Loucy (cell line): Measurements from ENCODE around the gene PAPPA2.

Experiments
- H2AFZ ChIP-seq: fragments of 200-600 bp; sonication (generic); 2 replicates; pipeline ENCODE4 v1.6.0; 2016; ENCODE audit warnings: antibody characterized with exemption, mild to moderate bottlenecking, low read length, moderate library complexity
- H3F3A ChIP-seq: fragments of 200-600 bp; 2 replicates; pipeline ENCODE4 v1.6.0; 2016; ENCODE audit warnings: antibody characterized with exemption, low read depth, mild to moderate bottlenecking
- H3K27me3 ChIP-seq: fragments of 200-600 bp; sonication (generic); 2 replicates; pipeline ENCODE4 v1.6.1; 2014; ENCODE audit warnings: low read length, mild to moderate bottlenecking; ENCODE audit not compliant: insufficient read depth, poor library complexity, severe bottlenecking
- H3K36me3 ChIP-seq: fragments of 200-600 bp; sonication (generic); 2 replicates; pipeline ENCODE4 v1.6.1; 2016; ENCODE audit warnings: low read length; ENCODE audit not compliant: insufficient read depth
- H3K4me1 ChIP-seq: fragments of 200-600 bp; sonication (generic); 2 replicates; pipeline ENCODE4 v1.5.1; 2014; ENCODE audit warnings: low read length, mild to moderate bottlenecking; ENCODE audit not compliant: insufficient read depth, poor library complexity, severe bottlenecking
- H3K4me2 ChIP-seq: fragments of 200-600 bp; sonication (generic); 2 replicates; pipeline ENCODE4 v1.6.0; 2014; ENCODE audit warnings: antibody characterized with exemption, low read length, low read depth, mild to moderate bottlenecking; ENCODE audit not compliant: poor library complexity, severe bottlenecking
- H3K4me3 ChIP-seq: fragments of 200-600 bp; sonication (generic); 2 replicates; pipeline ENCODE4 v1.5.1; 2014; ENCODE audit warnings: low read length, mild to moderate bottlenecking, mixed read lengths; ENCODE audit not compliant: poor library complexity, severe bottlenecking
- H3K79me2 ChIP-seq: fragments of 200-600 bp; sonication (generic); 2 replicates; pipeline ENCODE4 v1.6.1; 2014; ENCODE audit warnings: low read length; ENCODE audit not compliant: insufficient read depth
- H3K9ac ChIP-seq: fragments of 200-600 bp; sonication (generic); 2 replicates; pipeline ENCODE4 v1.6.0; 2014; ENCODE audit warnings: mild to moderate bottlenecking, low read depth, low read length, moderate library complexity; ENCODE audit not compliant: poor library complexity, severe bottlenecking
- H3K9me2 ChIP-seq: fragments of 200-600 bp; sonication (generic); replicated peaks from 2 replicates; pipeline ENCODE4 v1.6.1; 2016; ENCODE audit warnings: low read depth, low read length, mixed read lengths
- H3K9me3 ChIP-seq: fragments of 200-600 bp; sonication (generic); 2 replicates; pipeline ENCODE4 v1.6.1; 2014; ENCODE audit warnings: mild to moderate bottlenecking, antibody characterized with exemption, low read length, low read depth; ENCODE audit not compliant: insufficient read depth
- H4K20me1 ChIP-seq: fragments of 200-600 bp; sonication (generic); 2 replicates; pipeline ENCODE4 v1.6.0; 2014; ENCODE audit warnings: antibody characterized with exemption, low read length, mild to moderate bottlenecking; ENCODE audit not compliant: insufficient read depth, poor library complexity, severe bottlenecking
- CTCF ChIP-seq: fragments of 200-600 bp; sonication (generic); conservative IDR thresholded peaks from 2 replicates; pipeline ENCODE4 v1.5.1; 2014; ENCODE audit warnings: mild to moderate bottlenecking, antibody characterized with exemption, low read length
- EZH2phosphoT487 ChIP-seq: fragments of 200-600 bp; IDR thresholded peaks from 2 replicates; pipeline ENCODE4 v1.6.1; 2018; ENCODE audit warnings: antibody characterized with exemption, mild to moderate bottlenecking, moderate library complexity, borderline replicate concordance

Gene PAPPA2

GRCh38 chr1:176694713-176695112 lies 231.7 kb downstream of the PAPPA2 start:
- TF ChIP-seq CTCF (no peak), EZH2phosphoT487 (no peak)

GRCh38 chr1:176696109-176696508 lies 233.1 kb downstream of the PAPPA2 start:
- TF ChIP-seq EZH2phosphoT487: no peak
- Histone ChIP-seq H3K79me2 (no peaks in the 10 kb centered on the region), H3K4me2 (peak overlapping the region; percentile 32), H3K4me3 (no peak overlapping the region), H3K9me3 (no peaks in the 10 kb centered on the region), H3F3A (no peaks in the 10 kb centered on the region), H3K27me3 (no peaks in the 10 kb centered on the region), H3K36me3 (no peaks in the 10 kb centered on the region), H2AFZ (no peak overlapping the region), H4K20me1 (no peaks in the 10 kb centered on the region), H3K9ac (no peak overlapping the region), H3K9me2 (no peaks in the 10 kb centered on the region), H3K4me1 (peaks cover 10% of the 10 kb centered on the region)

More at GRCh38 chr1:176694713-176695112, 231.7 kb downstream of the PAPPA2 start:
- H3K9me2 ChIP-seq: no peaks in the 10 kb centered on the region
- H3K36me3 ChIP-seq: no peaks in the 10 kb centered on the region
- H3K27me3 ChIP-seq: no peaks in the 10 kb centered on the region
- H2AFZ ChIP-seq: no peak overlapping the region
- no peak overlapping the region for H3K4me2 ChIP-seq
- peaks cover 10% of the 10 kb centered on the region for H3K4me1 ChIP-seq
- H3K79me2 ChIP-seq: no peaks in the 10 kb centered on the region
- H3K9ac ChIP-seq: no peak overlapping the region
- no peak overlapping the region for H3K4me3 ChIP-seq
- H4K20me1 ChIP-seq: no peaks in the 10 kb centered on the region
- H3F3A ChIP-seq: no peaks in the 10 kb centered on the region
- H3K9me3 ChIP-seq: no peaks in the 10 kb centered on the region

GRCh38 chr1:176696689-176697088 lies 233.7 kb downstream of the PAPPA2 start:
- Histone ChIP-seq H2AFZ (no peak overlapping the region), H3K9ac (no peak overlapping the region), H4K20me1 (no peaks in the 10 kb centered on the region), H3K9me3 (no peaks in the 10 kb centered on the region), H3K4me2 (peak overlapping the region; percentile 32), H3K9me2 (no peaks in the 10 kb centered on the region), H3K27me3 (no peaks in the 10 kb centered on the region), H3F3A (no peaks in the 10 kb centered on the region), H3K4me1 (peaks cover 10% of the 10 kb centered on the region), H3K4me3 (no peak overlapping the region), H3K36me3 (no peaks in the 10 kb centered on the region), H3K79me2 (no peaks in the 10 kb centered on the region)
- TF ChIP-seq CTCF (no peak), EZH2phosphoT487 (no peak)

- H3K9me3 ChIP-seq: no peaks in the 10 kb centered on the region
- no peaks in the 10 kb centered on the region for H3K79me2 ChIP-seq
- no peaks in the 10 kb centered on the region for H3K9me2 ChIP-seq
- H3F3A ChIP-seq: no peaks in the 10 kb centered on the region
- TF ChIP-seq CTCF: no peak
- no peak for TF ChIP-seq EZH2phosphoT487
- no peaks in the 10 kb centered on the region for H3K36me3 ChIP-seq
- H3K27me3 ChIP-seq: no peaks in the 10 kb centered on the region
- H3K9ac ChIP-seq: no peak overlapping the region
- H3K4me2 ChIP-seq: no peak overlapping the region
- no peaks in the 10 kb centered on the region for H4K20me1 ChIP-seq
- no peak overlapping the region for H2AFZ ChIP-seq
- H3K4me1 ChIP-seq: peaks cover 10% of the 10 kb centered on the region
- H3K4me3 ChIP-seq: no peak overlapping the region
Observed at GRCh38 chr1:176699821-176700220, 236.8 kb downstream of the PAPPA2 start.
